NCI-H1048 (cell line): ENCODE results near the gene ZIC4.

Experiments
- DNase-seq: peaks from one replicate; lab custom pipeline; 2025; lab: John Stamatoyannopoulos, UW

The ZIC4 gene

GRCh38 chr3:147406028-147406931, at the start of gene ZIC4:
TSS of gene ZIC4 (minus strand) at chr3:147406543. CDS start at chr3:147402797, 3,746 bp downstream.
- DNase-seq: no peak

GRCh38 chr3:147449669-147450068, 43.3 kb upstream of the ZIC4 start:
- no peak for DNase-seq

GRCh38 chr3:147447224-147447623, 40.9 kb upstream of the ZIC4 start:
- DNase-seq: no peak

GRCh38 chr3:147431751-147432150, 25.4 kb upstream of the ZIC4 start:
- no peak for DNase-seq

- no peak for DNase-seq
These were observed 22.4 kb upstream of the ZIC4 start for GRCh38 chr3:147428754-147429153.

- DNase-seq: no peak
These were observed 22.0 kb upstream of the ZIC4 start for GRCh38 chr3:147428326-147428725.

- no peak for DNase-seq
These were observed 21.4 kb upstream of the ZIC4 start for GRCh38 chr3:147427746-147428145.

- no peak for DNase-seq
These were observed 20.6 kb upstream of the ZIC4 start for GRCh38 chr3:147426931-147427330.

- DNase-seq: no peak
These were observed 19.1 kb upstream of the ZIC4 start for GRCh38 chr3:147425388-147425850.

GRCh38 chr3:147424581-147425387, 18.4 kb upstream of the ZIC4 start:
- no peak for DNase-seq

GRCh38 chr3:147423798-147424580, 17.6 kb upstream of the ZIC4 start:
- DNase-seq: no peak

- no peak for DNase-seq
These were observed 17.1 kb upstream of the ZIC4 start for GRCh38 chr3:147423537-147423797.

GRCh38 chr3:147422601-147423536, 16.5 kb upstream of the ZIC4 start:
- DNase-seq: no peak

- DNase-seq: no peak
These were observed 15.9 kb upstream of the ZIC4 start for GRCh38 chr3:147422196-147422595.

GRCh38 chr3:147421184-147421912, 15.0 kb upstream of the ZIC4 start:
- no peak for DNase-seq

GRCh38 chr3:147420353-147421183, 14.2 kb upstream of the ZIC4 start:
- no peak for DNase-seq

- no peak for DNase-seq
These were observed 13.5 kb upstream of the ZIC4 start for GRCh38 chr3:147419781-147420224.

- no peak for DNase-seq
These were observed 12.7 kb upstream of the ZIC4 start for GRCh38 chr3:147418808-147419701.
